Measurements from ENCODE around the gene TRPM1.

TRPM1 gene

GRCh38 chr15:31081588-31082250 lies 19.8 kb downstream of the TRPM1 start:
- H3K9ac ChIP-seq (ENCODE audit: low read length), result no peak overlapping the region
- no peaks in the 10 kb centered on the region for H3K27me3 ChIP-seq (ENCODE audit: control insufficient read depth, insufficient read depth, low read length)
- no peak overlapping the region for H3K4me3 ChIP-seq (ENCODE audit: low read depth, low read length)
- H3K4me1 ChIP-seq (ENCODE audit: control insufficient read depth, insufficient read depth, low read length), result peaks cover 49% of the 10 kb centered on the region
- no peak overlapping the region for H3K27ac ChIP-seq (ENCODE audit: low read depth, low read length)
- no peaks in the 10 kb centered on the region for H3K36me3 ChIP-seq (ENCODE audit: control insufficient read depth, insufficient read depth, low read length)
- no peaks in the 10 kb centered on the region for H3K9me3 ChIP-seq (ENCODE audit: control insufficient read depth, insufficient read depth, low read depth, low read length)

- Histone ChIP-seq H3K9me3 (ENCODE audit: control insufficient read depth, insufficient read depth, low read depth, low read length) (no peaks in the 10 kb centered on the region), H3K27me3 (ENCODE audit: control insufficient read depth, insufficient read depth, low read length) (no peaks in the 10 kb centered on the region), H3K9ac (ENCODE audit: low read length) (peak overlapping the region; percentile 29), H3K27ac (ENCODE audit: low read depth, low read length) (no peak overlapping the region), H3K4me3 (ENCODE audit: low read depth, low read length) (peak overlapping the region; percentile 50), H3K4me1 (ENCODE audit: control insufficient read depth, insufficient read depth, low read length) (peaks cover 56% of the 10 kb centered on the region), H3K36me3 (ENCODE audit: control insufficient read depth, insufficient read depth, low read length) (no peaks in the 10 kb centered on the region)
These were observed 20.5 kb downstream of the TRPM1 start for GRCh38 chr15:31081056-31081455.

DNA sequence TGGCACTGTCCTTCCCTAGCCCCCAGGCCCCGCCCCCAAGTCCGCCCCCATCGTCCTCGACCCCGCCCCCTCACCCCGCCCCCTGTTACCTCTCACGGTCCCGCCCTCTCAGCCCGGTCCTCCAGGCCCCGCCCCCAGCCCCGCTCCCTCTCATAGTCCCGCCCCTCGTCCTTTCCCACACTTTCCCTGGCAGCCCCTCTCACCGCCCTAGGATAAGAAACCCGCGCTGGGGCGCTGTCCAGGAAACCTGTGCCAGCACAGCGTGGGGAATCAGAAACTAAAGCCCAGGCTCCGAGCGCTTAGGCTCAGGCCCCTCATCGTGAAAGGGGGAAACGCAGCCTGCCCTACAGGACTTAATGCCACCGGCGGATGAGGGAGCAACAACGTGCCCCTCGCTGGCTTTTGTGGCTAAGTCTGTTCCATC lies 20.9 kb downstream of the TRPM1 start:
- Histone ChIP-seq H3K9me3 (ENCODE audit: control insufficient read depth, insufficient read depth, low read depth, low read length) (no peaks in the 10 kb centered on the region), H3K27ac (ENCODE audit: low read depth, low read length) (0 out of 2 replicates have a peak overlapping the region, but pooled peaks have one; percentile 53), H3K9ac (ENCODE audit: low read length) (peak overlapping the region; percentile 77), H3K27me3 (ENCODE audit: control insufficient read depth, insufficient read depth, low read length) (no peaks in the 10 kb centered on the region), H3K36me3 (ENCODE audit: control insufficient read depth, insufficient read depth, low read length) (no peaks in the 10 kb centered on the region), H3K4me1 (ENCODE audit: control insufficient read depth, insufficient read depth, low read length) (peaks cover 61% of the 10 kb centered on the region), H3K4me3 (ENCODE audit: low read depth, low read length) (peak overlapping the region; percentile 50)

DNA sequence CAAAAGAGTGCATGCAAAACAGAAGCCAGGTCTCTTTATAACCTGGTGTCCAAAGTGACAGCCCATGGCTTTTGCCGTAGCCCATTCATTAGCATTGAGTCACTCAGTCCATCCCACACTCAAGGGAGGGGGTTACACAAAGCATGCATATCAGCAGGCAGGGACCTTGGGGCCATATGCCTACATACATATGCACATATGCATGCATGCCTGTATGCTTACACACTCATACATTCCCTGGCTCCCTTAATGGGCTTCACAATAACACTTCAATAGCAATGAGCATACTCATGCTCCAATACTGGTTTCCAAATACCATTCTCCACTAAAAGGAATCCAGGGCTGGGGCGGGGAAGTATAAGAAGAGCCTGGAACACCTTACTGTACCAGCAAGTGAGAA lies 22.0 kb downstream of the TRPM1 start:
- peak overlapping the region; percentile 43; the same call in 1 of the 2 replicates for H3K4me3 ChIP-seq (ENCODE audit: low read depth, low read length)
- peak overlapping the region; percentile 53 for H3K27ac ChIP-seq (ENCODE audit: low read depth, low read length)
- H3K4me1 ChIP-seq (ENCODE audit: control insufficient read depth, insufficient read depth, low read length), result peaks cover 64% of the 10 kb centered on the region
- H3K27me3 ChIP-seq (ENCODE audit: control insufficient read depth, insufficient read depth, low read length), result no peaks in the 10 kb centered on the region
- H3K9ac ChIP-seq (ENCODE audit: low read length), result peak overlapping the region; percentile 77
- no peaks in the 10 kb centered on the region for H3K36me3 ChIP-seq (ENCODE audit: control insufficient read depth, insufficient read depth, low read length)
- no peaks in the 10 kb centered on the region for H3K9me3 ChIP-seq (ENCODE audit: control insufficient read depth, insufficient read depth, low read depth, low read length)

DNA sequence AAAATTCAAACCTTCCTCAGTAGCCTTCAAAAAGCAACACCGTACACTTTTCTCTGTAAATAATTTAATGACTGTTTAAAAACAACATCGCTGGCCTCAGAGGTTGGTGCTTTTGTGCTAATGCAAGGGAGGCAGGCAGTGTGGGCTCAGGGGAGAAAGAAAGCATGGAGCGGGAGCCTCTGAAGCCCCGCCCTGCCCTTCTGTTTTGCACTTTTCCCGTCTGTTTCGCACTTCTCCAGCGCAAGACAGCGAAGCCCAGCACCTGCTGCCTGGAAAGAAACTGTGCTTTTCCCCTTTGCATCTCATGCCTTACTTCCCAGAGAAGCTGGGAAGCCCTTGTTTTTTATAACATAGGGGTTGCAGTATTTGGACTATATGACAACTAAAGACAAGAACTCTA lies 23.1 kb downstream of the TRPM1 start:
- no peaks in the 10 kb centered on the region for H3K36me3 ChIP-seq (ENCODE audit: control insufficient read depth, insufficient read depth, low read length)
- H3K4me3 ChIP-seq (ENCODE audit: low read depth, low read length), result no peak overlapping the region; the same call in 1 of the 2 replicates
- H3K9me3 ChIP-seq (ENCODE audit: control insufficient read depth, insufficient read depth, low read depth, low read length), result no peaks in the 10 kb centered on the region
- peak overlapping the region; percentile 11 for H3K9ac ChIP-seq (ENCODE audit: low read length)
- no peaks in the 10 kb centered on the region for H3K27me3 ChIP-seq (ENCODE audit: control insufficient read depth, insufficient read depth, low read length)
- H3K27ac ChIP-seq (ENCODE audit: low read depth, low read length), result peak overlapping the region; percentile 8; the same call in 1 of the 2 replicates
- peaks cover 64% of the 10 kb centered on the region for H3K4me1 ChIP-seq (ENCODE audit: control insufficient read depth, insufficient read depth, low read length)

DNA sequence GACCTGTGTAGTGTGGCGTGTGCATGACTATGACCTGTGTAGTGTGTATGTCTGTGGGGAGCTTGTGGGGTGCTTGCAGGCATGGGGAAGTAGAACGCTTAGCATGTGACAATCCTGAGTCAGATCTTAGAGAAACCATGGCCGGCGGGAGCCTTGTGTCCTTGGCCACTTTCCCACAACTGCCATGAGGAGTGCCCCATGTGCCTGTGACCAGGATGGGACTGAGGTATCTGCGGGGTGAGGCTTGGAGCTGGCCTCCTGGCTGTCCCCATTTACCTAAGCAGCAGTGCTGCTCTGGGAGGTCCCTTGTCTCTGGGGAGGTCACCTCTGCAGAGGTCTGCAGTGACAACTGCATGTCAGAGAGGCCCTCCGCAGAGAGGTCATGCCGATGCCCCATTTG lies 23.6 kb downstream of the TRPM1 start:
- H3K36me3 ChIP-seq (ENCODE audit: control insufficient read depth, insufficient read depth, low read length), result no peaks in the 10 kb centered on the region
- peak overlapping the region; percentile 10 for H3K9ac ChIP-seq (ENCODE audit: low read length)
- no peak overlapping the region for H3K27ac ChIP-seq (ENCODE audit: low read depth, low read length)
- H3K9me3 ChIP-seq (ENCODE audit: control insufficient read depth, insufficient read depth, low read depth, low read length), result no peaks in the 10 kb centered on the region
- H3K4me1 ChIP-seq (ENCODE audit: control insufficient read depth, insufficient read depth, low read length), result peaks cover 64% of the 10 kb centered on the region
- H3K4me3 ChIP-seq (ENCODE audit: low read depth, low read length), result no peak overlapping the region
- H3K27me3 ChIP-seq (ENCODE audit: control insufficient read depth, insufficient read depth, low read length), result no peaks in the 10 kb centered on the region

- Histone ChIP-seq H3K9me3 (ENCODE audit: control insufficient read depth, insufficient read depth, low read depth, low read length) (no peaks in the 10 kb centered on the region), H3K4me3 (ENCODE audit: low read depth, low read length) (no peak overlapping the region), H3K9ac (ENCODE audit: low read length) (no peak overlapping the region), H3K36me3 (ENCODE audit: control insufficient read depth, insufficient read depth, low read length) (no peaks in the 10 kb centered on the region), H3K27ac (ENCODE audit: low read depth, low read length) (no peak overlapping the region), H3K27me3 (ENCODE audit: control insufficient read depth, insufficient read depth, low read length) (no peaks in the 10 kb centered on the region), H3K4me1 (ENCODE audit: control insufficient read depth, insufficient read depth, low read length) (peaks cover 64% of the 10 kb centered on the region)
These were observed 24.3 kb downstream of the TRPM1 start for GRCh38 chr15:31077181-31077580.

DNA sequence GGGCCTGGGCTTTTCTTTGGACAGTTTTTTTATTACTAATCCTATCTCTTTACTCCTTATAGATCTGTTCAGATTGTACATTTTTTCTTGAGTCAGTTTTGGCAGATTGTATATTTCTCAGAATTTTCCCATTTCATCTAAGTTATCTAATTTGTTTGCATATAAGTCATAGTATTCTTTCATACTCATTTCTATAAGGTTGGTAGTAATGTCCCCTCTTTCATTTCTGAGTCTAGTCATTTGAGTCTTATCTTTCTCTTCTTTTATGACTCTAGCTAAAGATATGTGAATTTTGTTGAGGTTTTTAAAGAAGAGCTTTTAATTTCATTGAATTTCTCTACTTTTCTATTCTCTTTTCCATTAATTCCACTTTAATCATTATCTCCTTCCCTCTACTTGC lies 27.2 kb downstream of the TRPM1 start:
- Histone ChIP-seq H3K27ac (ENCODE audit: low read depth, low read length) (no peak overlapping the region), H3K36me3 (ENCODE audit: control insufficient read depth, insufficient read depth, low read length) (no peaks in the 10 kb centered on the region), H3K27me3 (ENCODE audit: control insufficient read depth, insufficient read depth, low read length) (no peaks in the 10 kb centered on the region), H3K9me3 (ENCODE audit: control insufficient read depth, insufficient read depth, low read depth, low read length) (no peaks in the 10 kb centered on the region), H3K4me1 (ENCODE audit: control insufficient read depth, insufficient read depth, low read length) (peaks cover 41% of the 10 kb centered on the region), H3K9ac (ENCODE audit: low read length) (no peak overlapping the region), H3K4me3 (ENCODE audit: low read depth, low read length) (no peak overlapping the region)

GRCh38 chr15:31070867-31071266 lies 30.7 kb downstream of the TRPM1 start:
- Histone ChIP-seq H3K9me3 (ENCODE audit: control insufficient read depth, insufficient read depth, low read depth, low read length) (no peaks in the 10 kb centered on the region), H3K4me1 (ENCODE audit: control insufficient read depth, insufficient read depth, low read length) (peaks cover 6% of the 10 kb centered on the region), H3K4me3 (ENCODE audit: low read depth, low read length) (no peak overlapping the region), H3K27ac (ENCODE audit: low read depth, low read length) (no peak overlapping the region), H3K36me3 (ENCODE audit: control insufficient read depth, insufficient read depth, low read length) (no peaks in the 10 kb centered on the region), H3K27me3 (ENCODE audit: control insufficient read depth, insufficient read depth, low read length) (no peaks in the 10 kb centered on the region), H3K9ac (ENCODE audit: low read length) (no peak overlapping the region)

DNA sequence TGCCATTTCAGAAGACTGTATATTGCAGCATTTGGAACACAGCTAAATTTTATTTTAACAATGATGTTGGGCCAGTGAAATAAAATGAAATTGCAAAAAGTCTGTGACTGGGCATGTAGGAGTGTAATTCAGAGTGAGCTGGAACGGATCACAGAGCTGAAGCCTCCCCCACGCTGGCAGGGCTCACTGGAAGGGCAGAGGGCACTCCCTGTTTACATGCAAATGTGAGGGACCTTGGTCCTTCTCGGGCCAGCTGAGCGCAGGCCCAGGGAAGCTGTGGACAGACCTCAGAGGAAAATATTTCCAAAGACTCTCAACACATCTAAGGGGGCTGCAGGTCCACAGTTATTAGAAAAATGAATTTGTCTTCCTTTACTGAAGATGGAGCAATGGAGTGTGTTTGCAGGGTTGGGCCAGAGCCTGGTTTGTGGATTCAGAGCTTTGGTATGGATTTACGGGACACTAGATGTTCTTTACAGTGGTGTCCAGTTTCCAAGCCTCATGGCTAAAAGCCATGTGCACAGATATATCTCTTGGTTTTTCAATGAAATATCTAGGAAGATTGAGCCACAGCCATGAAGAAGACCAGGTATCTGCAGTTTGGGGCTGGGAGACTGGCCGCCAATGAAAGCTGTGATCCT lies 32.0 kb downstream of the TRPM1 start:
- no peaks in the 10 kb centered on the region for H3K9me3 ChIP-seq (ENCODE audit: control insufficient read depth, insufficient read depth, low read depth, low read length)
- H3K27me3 ChIP-seq (ENCODE audit: control insufficient read depth, insufficient read depth, low read length), result no peaks in the 10 kb centered on the region
- no peak overlapping the region for H3K27ac ChIP-seq (ENCODE audit: low read depth, low read length)
- no peaks in the 10 kb centered on the region for H3K36me3 ChIP-seq (ENCODE audit: control insufficient read depth, insufficient read depth, low read length)
- H3K9ac ChIP-seq (ENCODE audit: low read length), result no peak overlapping the region
- H3K4me1 ChIP-seq (ENCODE audit: control insufficient read depth, insufficient read depth, low read length), result no peaks in the 10 kb centered on the region
- H3K4me3 ChIP-seq (ENCODE audit: low read depth, low read length), result no peak overlapping the region

GRCh38 chr15:31067890-31068603 lies 33.5 kb downstream of the TRPM1 start:
- no peaks in the 10 kb centered on the region for H3K36me3 ChIP-seq (ENCODE audit: control insufficient read depth, insufficient read depth, low read length)
- no peaks in the 10 kb centered on the region for H3K4me1 ChIP-seq (ENCODE audit: control insufficient read depth, insufficient read depth, low read length)
- H3K4me3 ChIP-seq (ENCODE audit: low read depth, low read length), result no peak overlapping the region

More at GRCh38 chr15:31067890-31068603, 33.5 kb downstream of the TRPM1 start:
- Histone ChIP-seq H3K27me3 (ENCODE audit: control insufficient read depth, insufficient read depth, low read length) (no peaks in the 10 kb centered on the region), H3K9ac (ENCODE audit: low read length) (no peak overlapping the region), H3K9me3 (ENCODE audit: control insufficient read depth, insufficient read depth, low read depth, low read length) (no peaks in the 10 kb centered on the region), H3K27ac (ENCODE audit: low read depth, low read length) (no peak overlapping the region)

All from HUES6 (cell line).